ENCODE data around the gene PIK3CA. TPM values are rescaled to one million over a fixed set of nuclear protein-coding genes. Genes with fewer than 3 reads are reported as not detected.
"Not testable (repeated sequence)": the region's sequence is repeated elsewhere in the genome, so short reads cannot be mapped to it uniquely, and the experiment has no call there.

Gene PIK3CA
- total and polyA plus RNA-seq, 12 donors = 4.0 to 35.3 (median 22.5) TPM

DNA sequence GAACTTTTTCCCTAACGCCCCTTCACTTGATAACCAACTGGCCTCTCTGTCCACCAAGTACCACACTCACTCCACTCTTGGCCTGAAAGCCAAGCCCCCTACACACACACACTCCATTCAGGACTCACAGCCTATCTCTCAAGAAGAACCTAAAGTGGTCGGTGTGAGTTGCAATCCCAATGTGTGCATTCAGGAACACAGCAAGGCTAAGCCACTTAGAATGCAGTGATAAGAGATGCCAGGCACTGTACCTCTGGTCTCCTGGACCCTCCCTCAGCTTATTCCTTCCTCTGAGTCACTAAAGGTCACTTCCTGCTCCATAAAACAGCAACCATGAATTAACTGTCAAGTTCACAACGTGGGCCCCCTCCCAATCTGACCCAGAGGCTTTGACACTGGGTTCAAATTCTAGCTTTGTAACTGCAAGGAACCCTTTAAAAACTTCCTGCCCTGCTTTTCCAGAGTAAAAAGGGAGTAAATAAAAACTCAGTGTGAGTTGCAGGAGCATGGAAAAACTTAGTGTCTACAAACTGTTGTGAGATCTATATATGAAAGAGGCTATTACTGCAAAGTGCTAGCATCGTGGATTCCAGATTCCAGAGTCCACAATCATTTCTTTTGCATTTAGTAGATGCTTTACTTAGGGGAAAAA lies 120.4 kb downstream of the PIK3CA start:
- H3K9me3 ChIP-seq = no peaks in the 10 kb centered on the region
- 46 to 58% methylated on average over 4 of the region's 4 CpGs for WGBS, 2 donors
- ATAC-seq = no peak

DNA sequence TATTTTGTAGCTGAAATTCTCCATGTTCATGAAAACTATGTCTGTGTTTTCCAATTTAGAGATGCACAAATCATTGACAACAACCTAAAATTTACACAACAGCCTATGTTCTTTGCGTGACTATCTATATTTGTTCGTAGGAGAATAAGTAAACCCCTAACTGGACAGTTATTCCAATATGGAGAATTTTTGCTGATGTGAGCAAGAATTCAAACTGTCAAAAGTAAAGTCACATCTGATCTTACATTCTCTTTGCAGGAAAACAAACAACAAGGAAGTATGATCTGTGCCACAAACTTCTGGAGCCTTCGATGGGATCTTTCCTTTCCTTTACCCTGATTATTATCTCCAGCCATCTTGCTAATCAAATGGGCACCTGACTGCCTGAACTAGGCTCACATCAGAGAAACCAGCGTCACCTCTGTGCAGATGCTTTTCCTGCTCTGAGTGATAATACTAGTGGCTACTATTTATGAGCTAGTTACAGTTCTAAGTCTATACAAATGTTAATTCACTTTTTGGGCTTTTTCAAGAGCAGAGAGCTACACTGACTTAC lies 121.1 kb downstream of the PIK3CA start:
- Histone ChIP-seq H3K4me1 (peaks cover 0 to 26% (median 0%) of the 10 kb centered on the region in 9 donors), H3K4me3 (no peak overlapping the region), H3K9me3 (no peaks in the 10 kb centered on the region), H3K27ac (no peak overlapping the region), H3K36me3 (no peaks in the 10 kb centered on the region), H3K27me3 (peaks cover 0 to 3% (median 0%) of the 10 kb centered on the region in 7 donors)
- TF ChIP-seq, protein P1, sequence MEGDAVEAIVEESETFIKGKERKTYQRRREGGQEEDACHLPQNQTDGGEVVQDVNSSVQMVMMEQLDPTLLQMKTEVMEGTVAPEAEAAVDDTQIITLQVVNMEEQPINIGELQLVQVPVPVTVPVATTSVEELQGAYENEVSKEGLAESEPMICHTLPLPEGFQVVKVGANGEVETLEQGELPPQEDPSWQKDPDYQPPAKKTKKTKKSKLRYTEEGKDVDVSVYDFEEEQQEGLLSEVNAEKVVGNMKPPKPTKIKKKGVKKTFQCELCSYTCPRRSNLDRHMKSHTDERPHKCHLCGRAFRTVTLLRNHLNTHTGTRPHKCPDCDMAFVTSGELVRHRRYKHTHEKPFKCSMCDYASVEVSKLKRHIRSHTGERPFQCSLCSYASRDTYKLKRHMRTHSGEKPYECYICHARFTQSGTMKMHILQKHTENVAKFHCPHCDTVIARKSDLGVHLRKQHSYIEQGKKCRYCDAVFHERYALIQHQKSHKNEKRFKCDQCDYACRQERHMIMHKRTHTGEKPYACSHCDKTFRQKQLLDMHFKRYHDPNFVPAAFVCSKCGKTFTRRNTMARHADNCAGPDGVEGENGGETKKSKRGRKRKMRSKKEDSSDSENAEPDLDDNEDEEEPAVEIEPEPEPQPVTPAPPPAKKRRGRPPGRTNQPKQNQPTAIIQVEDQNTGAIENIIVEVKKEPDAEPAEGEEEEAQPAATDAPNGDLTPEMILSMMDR (IDR thresholded peaks at IDR 0.05) = no peak
- no peak for ATAC-seq
- DNase-seq = no peak
- intact Hi-C loops (cut with DNase I) = no loop called here
- 76 to 85% methylated on average over 4 of the region's 4 CpGs for WGBS, 2 donors

More for the DNA sequence above, 120.4 kb downstream of the PIK3CA start:
- no peaks in the 10 kb centered on the region for H3K36me3 ChIP-seq
- H3K4me1 ChIP-seq = peaks cover 0 to 26% (median 0%) of the 10 kb centered on the region in 9 donors
- peaks cover 0 to 3% (median 0%) of the 10 kb centered on the region in 7 donors for H3K27me3 ChIP-seq
- no peak overlapping the region for H3K4me3 ChIP-seq
- TF ChIP-seq, protein P1 (IDR thresholded peaks at IDR 0.05) = no peak
- peak overlapping the region in 1 of 10 donors; percentile 17 for H3K27ac ChIP-seq
- no peak for DNase-seq
- intact Hi-C loops (cut with DNase I) = no loop called here

DNA sequence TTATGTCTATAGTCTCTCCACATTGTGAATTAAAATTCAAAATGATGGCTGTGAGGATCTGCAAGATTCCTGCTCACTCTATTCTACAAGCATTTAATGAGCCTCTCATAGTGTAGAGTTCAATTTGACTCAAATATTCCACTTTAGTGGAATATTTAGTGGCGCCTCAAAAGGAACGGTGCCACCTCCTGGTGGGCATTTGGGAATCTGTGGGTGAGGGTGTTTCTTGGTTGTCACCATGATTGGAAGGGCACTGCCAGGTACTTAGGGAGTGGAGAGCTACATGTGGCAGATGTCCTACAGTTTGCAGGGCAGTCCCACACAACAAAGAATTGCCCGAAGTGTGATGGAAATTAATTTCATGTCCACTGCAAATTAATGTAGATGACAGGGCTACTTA lies 124.2 kb downstream of the PIK3CA start:
- DNase-seq (no peak), ATAC-seq (no peak)
- Histone ChIP-seq H3K4me1 (peaks cover 0 to 15% (median 0%) of the 10 kb centered on the region in 9 donors), H3K27ac (no peak overlapping the region), H3K4me3 (no peak overlapping the region), H3K36me3 (no peaks in the 10 kb centered on the region), H3K9me3 (no peaks in the 10 kb centered on the region), H3K27me3 (peaks cover 0 to 3% (median 0%) of the 10 kb centered on the region in 7 donors)
- intact Hi-C loops (cut with DNase I) = no loop called here
- TF ChIP-seq, protein P1 (IDR thresholded peaks at IDR 0.05) = peak in 6 of 9 donors; percentile 14 to 38 (median 32)
- 90 to 92% methylated on average over 3 of the region's 3 CpGs for WGBS, 2 donors

DNA sequence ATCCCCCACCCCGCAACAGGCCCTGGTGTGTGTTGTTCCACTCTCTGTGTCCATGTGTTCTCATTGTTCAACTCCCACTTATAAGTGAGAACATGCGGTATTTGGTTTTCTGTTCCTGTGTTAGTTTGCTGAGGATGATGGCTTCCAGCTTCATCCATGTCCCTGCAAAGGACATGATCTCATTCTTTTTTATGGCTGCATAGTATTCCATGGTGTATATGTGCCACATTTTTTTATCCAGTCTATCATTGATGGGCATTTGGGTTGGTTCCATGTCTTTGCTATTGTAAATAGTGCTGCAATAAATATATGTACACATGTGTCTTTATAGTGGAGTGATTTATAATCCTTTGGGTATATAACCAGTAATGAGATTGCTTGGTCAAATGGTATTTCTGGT lies 126.3 kb downstream of the PIK3CA start:
- intact Hi-C loops (cut with DNase I); ATAC-seq: not testable (repeated sequence)
- WGBS, 2 donors = 92 to 100% methylated on average over 2 of the region's 2 CpGs

DNA sequence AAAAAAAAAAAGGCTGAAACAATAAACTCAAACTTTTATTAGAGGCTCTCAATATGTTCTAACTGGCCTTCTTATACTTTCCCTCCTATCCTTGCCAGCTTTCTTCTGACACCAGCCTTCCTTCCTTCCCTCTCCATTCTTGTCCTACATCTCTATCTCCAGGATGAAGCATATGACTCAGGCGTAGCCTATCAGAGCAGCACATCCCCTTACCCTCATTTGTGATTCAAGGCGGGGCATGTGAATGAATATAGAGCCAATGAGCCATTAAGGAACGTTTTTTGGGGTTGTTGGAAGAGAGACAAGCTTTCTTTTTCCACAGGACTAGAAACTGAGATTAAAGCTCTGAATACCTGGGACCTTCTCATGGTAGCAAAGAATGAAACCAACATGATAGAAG lies 127.8 kb downstream of the PIK3CA start:
- DNase-seq (no peak), ATAC-seq (no peak)
- 73 to 75% methylated on average over 3 of the region's 3 CpGs for WGBS, 2 donors
- Histone ChIP-seq H3K4me1 (peaks cover 0 to 3% (median 0%) of the 10 kb centered on the region in 9 donors), H3K9me3 (no peaks in the 10 kb centered on the region), H3K4me3 (no peak overlapping the region), H3K27me3 (peaks cover 0 to 5% (median 0%) of the 10 kb centered on the region in 7 donors), H3K27ac (no peak overlapping the region), H3K36me3 (no peaks in the 10 kb centered on the region)
- intact Hi-C loops (cut with DNase I) = no loop called here
- TF ChIP-seq, protein P1 (IDR thresholded peaks at IDR 0.05) = no peak

More for the DNA sequence above, 126.3 kb downstream of the PIK3CA start:
- H3K27me3 ChIP-seq, DNase-seq, H3K27ac ChIP-seq, H3K9me3 ChIP-seq, H3K4me3 ChIP-seq, H3K4me1 ChIP-seq, H3K36me3 ChIP-seq: not testable (repeated sequence)
